VCaP (cell line): Measurements from ENCODE around the gene BSND.

Experiments
- H3K27ac ChIP-seq: fragments of 450-650 bp; 2 replicates; pipeline ENCODE4 v1.5.1; 2017
- CTCF ChIP-seq: fragments of 450-650 bp; conservative IDR thresholded peaks from 2 replicates; pipeline ENCODE4 v1.5.1; 2017; ENCODE audit warnings: mild to moderate bottlenecking, moderate library complexity

Gene BSND

GRCh38 chr1:55056632-55056992 lies 57.9 kb downstream of the BSND start:
- no peak overlapping the region for H3K27ac ChIP-seq

GRCh38 chr1:55057270-55057955 lies 58.7 kb downstream of the BSND start:
- no peak overlapping the region for H3K27ac ChIP-seq
- no peak for TF ChIP-seq CTCF

More at GRCh38 chr1:55056632-55056992, 57.9 kb downstream of the BSND start:
- no peak for TF ChIP-seq CTCF

GRCh38 chr1:55057956-55058298 lies 59.2 kb downstream of the BSND start:
- no peak overlapping the region for H3K27ac ChIP-seq
- TF ChIP-seq CTCF = no peak

GRCh38 chr1:55059302-55060132 lies 60.8 kb downstream of the BSND start:
- no peak overlapping the region for H3K27ac ChIP-seq
- no peak for TF ChIP-seq CTCF

- H3K27ac ChIP-seq = no peak overlapping the region
- TF ChIP-seq CTCF = no peak
Measured at GRCh38 chr1:55060133-55060999, 61.6 kb downstream of the BSND start.

- H3K27ac ChIP-seq = no peak overlapping the region
- TF ChIP-seq CTCF = no peak
Measured at GRCh38 chr1:55061000-55061705, 62.4 kb downstream of the BSND start.
